Measurements from ENCODE around the gene RGS10.
A peak's percentile ranks its signal among the peaks of the same experiment; 100 is the strongest.
"Not testable (repeated sequence)": the region's sequence is repeated elsewhere in the genome, so short reads cannot be mapped to it uniquely, and the experiment has no call there.

Gene RGS10, protein sequence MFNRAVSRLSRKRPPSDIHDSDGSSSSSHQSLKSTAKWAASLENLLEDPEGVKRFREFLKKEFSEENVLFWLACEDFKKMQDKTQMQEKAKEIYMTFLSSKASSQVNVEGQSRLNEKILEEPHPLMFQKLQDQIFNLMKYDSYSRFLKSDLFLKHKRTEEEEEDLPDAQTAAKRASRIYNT

DNA sequence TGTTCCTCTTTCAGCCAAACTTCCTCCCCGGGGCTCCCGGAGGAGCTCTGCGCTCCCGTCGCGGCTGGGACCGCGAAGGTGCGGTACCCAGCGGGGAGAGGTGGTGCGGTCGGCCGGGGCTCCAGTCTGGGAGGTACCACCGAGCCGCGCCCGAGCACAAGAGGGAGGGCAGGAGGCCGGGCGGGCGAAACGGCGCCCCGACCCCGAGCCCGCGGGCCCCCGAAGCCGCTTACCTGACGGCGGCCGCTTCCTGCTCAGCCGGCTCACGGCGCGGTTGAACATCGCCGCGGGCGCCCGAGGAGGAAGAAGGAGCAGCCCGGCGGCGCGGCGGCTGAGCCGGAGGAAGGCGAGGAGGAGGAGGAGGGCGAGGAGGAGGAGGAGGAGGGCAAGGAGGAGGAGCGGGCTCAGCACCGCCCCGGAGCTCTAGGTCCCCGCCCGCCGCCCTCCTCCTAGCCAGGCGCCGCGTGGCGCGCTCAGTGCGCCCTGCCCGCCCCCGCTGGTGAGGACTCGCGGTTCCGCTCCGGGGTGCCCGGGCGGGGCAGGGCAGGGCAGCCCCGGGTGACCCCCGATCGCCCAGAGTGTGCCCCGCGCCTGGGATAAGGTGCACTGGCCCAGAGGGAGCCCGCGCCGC lies at the start of gene RGS10:
TSS of gene RGS10 (minus strand) at position 363 of the 631 bp plus-strand sequence. CDS start at position 282, 81 bp downstream.
- H3K36me3 ChIP-seq (ENCODE audit: control insufficient read depth, insufficient read depth, low read length) = no peaks in the 10 kb centered on the region
- no peaks in the 10 kb centered on the region for H3K9me3 ChIP-seq (ENCODE audit: control insufficient read depth, low read length)
- peak within 1 kb of the TSS; percentile 50 for H3K9ac ChIP-seq (ENCODE audit: low read length)
- H3K27me3 ChIP-seq (ENCODE audit: control insufficient read depth, insufficient read depth, low read length) = no peaks in the 10 kb centered on the region
- peaks cover 8% of the 10 kb centered on the region for H3K4me1 ChIP-seq (ENCODE audit: control insufficient read depth, insufficient read depth, low read length)
- H3K4me3 ChIP-seq (ENCODE audit: low read length) = no peak within 1 kb of the TSS

DNA sequence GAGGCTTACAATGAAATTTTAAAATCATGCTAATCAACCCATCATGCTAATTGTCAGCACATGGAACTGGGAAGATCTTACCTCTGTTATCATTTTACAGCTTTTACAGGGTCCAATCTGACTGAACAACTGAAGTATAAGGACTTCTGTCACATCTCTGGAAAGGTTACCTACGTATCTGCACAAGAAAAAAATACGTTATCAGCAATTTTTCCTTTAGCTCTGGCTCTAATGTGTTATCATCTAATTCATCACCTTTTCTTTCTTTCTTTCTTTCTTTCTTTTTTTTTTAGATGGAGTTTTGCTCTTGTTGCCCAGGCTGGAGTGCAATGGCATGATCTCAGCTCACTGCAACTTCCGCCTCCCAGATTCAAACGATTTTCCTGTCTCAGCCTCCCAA lies 45.6 kb upstream of the RGS10 start:
- H3K4me1 ChIP-seq (ENCODE audit: control insufficient read depth, insufficient read depth, low read length) = peaks cover 4% of the 10 kb centered on the region
- H3K36me3 ChIP-seq (ENCODE audit: control insufficient read depth, insufficient read depth, low read length) = peaks cover 4% of the 10 kb centered on the region
- no peak overlapping the region for H3K4me3 ChIP-seq (ENCODE audit: low read length)
- no peaks in the 10 kb centered on the region for H3K27me3 ChIP-seq (ENCODE audit: control insufficient read depth, insufficient read depth, low read length)
- H3K9me3 ChIP-seq (ENCODE audit: control insufficient read depth, low read length) = no peaks in the 10 kb centered on the region
- no peak overlapping the region for H3K9ac ChIP-seq (ENCODE audit: low read length)

DNA sequence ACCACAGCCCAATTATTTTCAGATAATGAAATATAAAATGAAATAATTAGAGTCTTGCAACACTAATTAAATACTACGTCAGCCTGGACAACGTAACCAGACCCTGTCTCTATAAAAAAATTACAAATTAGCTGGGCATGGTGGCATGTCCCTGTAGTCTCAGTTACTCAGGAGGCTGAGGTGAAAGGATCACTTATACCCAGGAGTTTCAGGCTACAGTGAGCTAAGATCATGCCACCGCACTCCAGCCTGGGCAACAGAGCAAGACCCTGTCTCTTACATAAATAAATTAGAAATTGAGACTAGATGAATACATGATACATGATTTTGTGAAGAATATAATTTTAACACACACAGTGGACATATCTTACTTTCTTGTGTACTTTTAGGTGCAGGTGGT lies 35.8 kb upstream of the RGS10 start:
- no peaks in the 10 kb centered on the region for H3K27me3 ChIP-seq (ENCODE audit: control insufficient read depth, insufficient read depth, low read length)
- H3K36me3 ChIP-seq (ENCODE audit: control insufficient read depth, insufficient read depth, low read length) = peaks cover 5% of the 10 kb centered on the region
- H3K9me3 ChIP-seq (ENCODE audit: control insufficient read depth, low read length) = no peaks in the 10 kb centered on the region
- H3K4me3 ChIP-seq (ENCODE audit: low read length) = no peak overlapping the region
- H3K4me1 ChIP-seq (ENCODE audit: control insufficient read depth, insufficient read depth, low read length) = no peaks in the 10 kb centered on the region
- no peak overlapping the region for H3K9ac ChIP-seq (ENCODE audit: low read length)

DNA sequence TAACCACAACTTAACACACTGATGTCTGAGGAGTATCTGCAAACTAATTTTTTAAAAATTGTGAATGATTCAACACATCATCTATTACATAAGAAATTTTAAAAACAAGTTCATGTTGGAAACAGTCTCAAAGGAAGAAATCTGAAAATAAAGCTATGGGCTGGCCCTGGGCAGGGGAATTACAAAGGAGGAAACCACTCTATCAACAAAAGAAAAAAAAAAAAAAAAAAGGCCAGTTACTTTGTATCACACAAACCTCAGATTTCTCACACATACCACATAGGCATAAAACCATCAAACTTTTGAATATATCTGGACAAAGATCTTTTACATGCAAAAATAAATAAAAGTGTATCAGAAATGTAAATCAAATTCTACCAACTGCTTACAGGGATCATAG lies 33.5 kb upstream of the RGS10 start:
- no peak overlapping the region for H3K9ac ChIP-seq (ENCODE audit: low read length)

DNA sequence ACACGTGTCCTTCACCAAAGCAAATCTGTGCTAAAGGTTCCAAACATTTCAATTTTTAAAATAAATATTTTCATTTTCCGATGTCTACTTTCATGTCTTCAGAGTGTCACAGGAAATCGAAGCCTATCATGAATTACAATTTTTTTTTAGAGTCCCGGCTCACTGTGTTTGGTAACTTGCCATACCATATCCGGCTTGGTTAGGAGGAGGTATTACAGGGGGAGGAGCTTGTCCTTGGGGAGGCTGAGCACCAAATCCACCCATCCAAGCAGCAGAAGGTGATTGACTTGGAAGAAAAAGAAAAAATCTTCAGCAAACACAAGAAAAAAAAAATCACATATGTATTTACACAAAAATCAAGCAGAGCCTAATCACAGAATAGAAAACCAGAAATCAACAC lies 33.0 kb upstream of the RGS10 start:
- Histone ChIP-seq H3K4me1 (ENCODE audit: control insufficient read depth, insufficient read depth, low read length) (no peaks in the 10 kb centered on the region), H3K9ac (ENCODE audit: low read length) (no peak overlapping the region), H3K36me3 (ENCODE audit: control insufficient read depth, insufficient read depth, low read length) (peaks cover 5% of the 10 kb centered on the region), H3K9me3 (ENCODE audit: control insufficient read depth, low read length) (no peaks in the 10 kb centered on the region), H3K4me3 (ENCODE audit: low read length) (no peak overlapping the region), H3K27me3 (ENCODE audit: control insufficient read depth, insufficient read depth, low read length) (no peaks in the 10 kb centered on the region)

More for the DNA sequence above, 33.5 kb upstream of the RGS10 start:
- no peaks in the 10 kb centered on the region for H3K9me3 ChIP-seq (ENCODE audit: control insufficient read depth, low read length)
- H3K36me3 ChIP-seq (ENCODE audit: control insufficient read depth, insufficient read depth, low read length) = peaks cover 5% of the 10 kb centered on the region
- H3K4me1 ChIP-seq (ENCODE audit: control insufficient read depth, insufficient read depth, low read length) = no peaks in the 10 kb centered on the region
- H3K27me3 ChIP-seq (ENCODE audit: control insufficient read depth, insufficient read depth, low read length) = no peaks in the 10 kb centered on the region
- H3K4me3 ChIP-seq (ENCODE audit: low read length) = no peak overlapping the region

DNA sequence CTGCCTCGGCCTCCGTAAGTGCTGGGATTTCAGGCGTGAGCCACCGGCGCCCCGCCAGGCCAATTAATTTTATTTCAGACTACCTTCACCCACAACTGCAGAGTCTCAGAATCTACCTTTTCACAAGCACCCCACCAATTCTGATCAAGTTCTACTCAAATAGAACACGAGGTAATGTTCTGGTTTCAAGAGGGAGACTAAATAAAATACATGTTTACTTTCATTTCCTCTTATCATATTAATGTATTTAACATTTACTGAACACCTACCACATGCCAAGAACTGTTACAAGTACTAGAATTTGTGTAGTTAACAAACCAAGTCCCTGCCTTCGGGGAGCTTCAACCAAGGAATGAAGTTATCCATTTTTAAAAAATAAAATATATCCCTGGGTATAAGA lies 25.5 kb upstream of the RGS10 start:
- Histone ChIP-seq H3K4me1 (ENCODE audit: control insufficient read depth, insufficient read depth, low read length) (peaks cover 7% of the 10 kb centered on the region), H3K4me3 (ENCODE audit: low read length) (no peak overlapping the region), H3K27me3 (ENCODE audit: control insufficient read depth, insufficient read depth, low read length) (no peaks in the 10 kb centered on the region), H3K9me3 (ENCODE audit: control insufficient read depth, low read length) (no peaks in the 10 kb centered on the region), H3K9ac (ENCODE audit: low read length) (no peak overlapping the region), H3K36me3 (ENCODE audit: control insufficient read depth, insufficient read depth, low read length) (no peaks in the 10 kb centered on the region)

DNA sequence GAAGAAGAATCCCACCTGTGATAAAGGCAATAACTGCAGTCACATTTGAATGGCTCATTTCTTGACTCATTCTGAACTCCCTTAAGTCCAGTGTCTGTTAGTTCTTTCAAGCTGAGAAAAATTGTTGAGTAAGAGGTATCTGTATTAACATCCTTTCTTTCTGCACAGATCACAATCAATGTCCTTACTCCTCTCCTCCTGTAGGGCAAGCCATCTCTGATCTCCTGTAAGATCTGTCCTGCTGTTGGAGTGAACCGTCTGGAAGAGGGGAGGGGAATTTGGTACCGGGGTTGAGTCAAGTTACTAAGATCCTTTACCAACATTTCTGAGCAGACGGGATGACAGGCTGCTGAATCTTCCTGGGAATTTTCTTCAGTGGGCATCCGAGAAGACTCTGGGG lies 19.6 kb upstream of the RGS10 start:
- Histone ChIP-seq H3K27me3 (ENCODE audit: control insufficient read depth, insufficient read depth, low read length) (no peaks in the 10 kb centered on the region), H3K4me3 (ENCODE audit: low read length) (no peak overlapping the region), H3K9me3 (ENCODE audit: control insufficient read depth, low read length) (no peaks in the 10 kb centered on the region), H3K4me1 (ENCODE audit: control insufficient read depth, insufficient read depth, low read length) (no peaks in the 10 kb centered on the region), H3K36me3 (ENCODE audit: control insufficient read depth, insufficient read depth, low read length) (no peaks in the 10 kb centered on the region), H3K9ac (ENCODE audit: low read length) (no peak overlapping the region)

DNA sequence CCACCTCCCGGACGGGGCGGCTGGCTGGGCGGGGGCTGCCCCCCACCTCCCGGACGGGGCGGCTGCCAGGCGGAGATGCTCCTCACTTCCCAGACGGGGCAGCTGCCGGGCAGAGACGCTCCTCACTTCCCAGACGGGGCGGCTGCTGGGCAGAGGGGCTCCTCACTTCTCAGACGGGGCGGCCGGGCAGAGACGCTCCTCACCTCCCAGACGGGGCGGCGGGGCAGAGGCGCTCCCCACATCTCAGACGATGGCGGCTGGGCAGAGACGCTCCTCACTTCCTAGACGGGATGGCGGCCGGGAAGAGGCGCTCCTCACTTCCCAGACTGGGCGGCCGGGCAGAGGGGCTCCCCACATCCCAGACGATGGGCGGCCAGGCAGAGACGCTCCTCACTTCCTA lies 17.0 kb upstream of the RGS10 start:
- not testable (repeated sequence) for H3K27me3 ChIP-seq (ENCODE audit: control insufficient read depth, insufficient read depth, low read length); H3K4me3 ChIP-seq (ENCODE audit: low read length); H3K36me3 ChIP-seq (ENCODE audit: control insufficient read depth, insufficient read depth, low read length); H3K4me1 ChIP-seq (ENCODE audit: control insufficient read depth, insufficient read depth, low read length); H3K9ac ChIP-seq (ENCODE audit: low read length); H3K9me3 ChIP-seq (ENCODE audit: control insufficient read depth, low read length)

DNA sequence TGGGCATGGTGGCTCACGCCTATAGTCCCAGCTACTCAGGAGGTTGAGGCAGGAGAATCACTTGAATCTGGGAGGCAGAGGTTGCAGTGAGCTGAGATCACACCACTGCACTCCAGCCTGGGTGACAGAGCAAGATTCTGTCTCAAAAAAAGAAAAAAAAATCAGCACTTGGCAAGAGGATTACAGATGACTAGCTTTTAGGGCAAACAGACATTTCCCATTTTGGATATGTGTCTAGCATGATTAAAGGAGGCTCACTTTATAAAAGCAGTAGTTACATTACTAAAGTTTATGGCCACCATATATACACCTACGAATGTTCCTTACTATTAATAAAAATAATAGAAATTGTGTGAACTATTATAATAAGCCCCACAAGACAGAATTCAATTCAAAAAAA lies 13.6 kb upstream of the RGS10 start:
- not testable (repeated sequence) for H3K9me3 ChIP-seq (ENCODE audit: control insufficient read depth, low read length); H3K4me3 ChIP-seq (ENCODE audit: low read length); H3K36me3 ChIP-seq (ENCODE audit: control insufficient read depth, insufficient read depth, low read length); H3K27me3 ChIP-seq (ENCODE audit: control insufficient read depth, insufficient read depth, low read length); H3K4me1 ChIP-seq (ENCODE audit: control insufficient read depth, insufficient read depth, low read length); H3K9ac ChIP-seq (ENCODE audit: low read length)

DNA sequence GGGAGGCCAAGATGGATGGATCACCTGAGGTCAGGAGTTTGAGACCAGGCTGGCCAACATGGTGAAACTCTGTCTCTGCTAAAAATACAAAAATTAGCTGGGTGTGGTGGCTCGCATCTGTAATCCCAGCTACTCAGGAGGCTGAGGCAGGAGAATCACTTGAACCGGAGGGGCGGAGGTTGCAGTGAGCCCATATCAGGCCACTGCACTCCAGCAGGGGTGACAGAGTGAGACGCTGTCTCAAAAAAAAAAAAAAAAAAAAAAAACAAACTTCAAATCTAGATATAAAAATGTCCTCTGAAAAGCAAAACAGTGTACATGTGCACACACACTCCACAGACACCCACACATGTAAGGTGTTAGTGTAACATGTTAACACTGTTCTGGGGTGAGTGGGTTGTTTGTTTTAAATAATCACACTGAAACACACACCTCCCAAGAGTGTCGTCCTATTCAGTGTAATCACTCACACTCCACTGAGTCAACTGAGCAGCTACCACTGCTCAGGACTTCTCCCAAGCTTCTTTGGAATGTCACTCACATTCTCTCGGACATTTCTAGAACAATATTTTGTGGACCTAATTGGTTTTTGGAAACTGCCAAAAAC lies 12.8 kb upstream of the RGS10 start:
- Histone ChIP-seq H3K9me3 (ENCODE audit: control insufficient read depth, low read length) (no peaks in the 10 kb centered on the region), H3K9ac (ENCODE audit: low read length) (no peak overlapping the region), H3K36me3 (ENCODE audit: control insufficient read depth, insufficient read depth, low read length) (no peaks in the 10 kb centered on the region), H3K27me3 (ENCODE audit: control insufficient read depth, insufficient read depth, low read length) (no peaks in the 10 kb centered on the region), H3K4me3 (ENCODE audit: low read length) (no peak overlapping the region), H3K4me1 (ENCODE audit: control insufficient read depth, insufficient read depth, low read length) (no peaks in the 10 kb centered on the region)

DNA sequence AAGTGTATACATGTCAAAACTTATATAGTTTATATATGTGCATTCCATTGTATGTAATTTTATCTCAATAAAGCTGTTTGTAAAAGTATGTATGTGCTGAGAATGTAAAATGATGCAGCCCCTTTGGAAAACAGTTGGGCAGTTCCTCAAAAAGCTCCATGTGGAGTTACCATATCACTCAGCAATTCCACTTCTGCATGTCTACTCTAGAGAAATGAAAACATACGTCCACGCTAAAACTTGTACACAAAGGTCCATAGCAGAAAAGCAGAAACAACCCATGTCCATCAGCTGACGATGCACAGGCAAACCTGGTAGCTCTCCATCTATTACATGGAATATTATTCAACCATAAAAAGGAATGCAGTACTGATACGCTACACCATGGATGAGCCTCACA lies 8.3 kb upstream of the RGS10 start:
- no peak overlapping the region for H3K9ac ChIP-seq (ENCODE audit: low read length)
- peaks cover 4% of the 10 kb centered on the region for H3K27me3 ChIP-seq (ENCODE audit: control insufficient read depth, insufficient read depth, low read length)
- H3K4me1 ChIP-seq (ENCODE audit: control insufficient read depth, insufficient read depth, low read length) = no peaks in the 10 kb centered on the region
- H3K9me3 ChIP-seq (ENCODE audit: control insufficient read depth, low read length) = no peaks in the 10 kb centered on the region
- H3K36me3 ChIP-seq (ENCODE audit: control insufficient read depth, insufficient read depth, low read length) = no peaks in the 10 kb centered on the region
- no peak overlapping the region for H3K4me3 ChIP-seq (ENCODE audit: low read length)

DNA sequence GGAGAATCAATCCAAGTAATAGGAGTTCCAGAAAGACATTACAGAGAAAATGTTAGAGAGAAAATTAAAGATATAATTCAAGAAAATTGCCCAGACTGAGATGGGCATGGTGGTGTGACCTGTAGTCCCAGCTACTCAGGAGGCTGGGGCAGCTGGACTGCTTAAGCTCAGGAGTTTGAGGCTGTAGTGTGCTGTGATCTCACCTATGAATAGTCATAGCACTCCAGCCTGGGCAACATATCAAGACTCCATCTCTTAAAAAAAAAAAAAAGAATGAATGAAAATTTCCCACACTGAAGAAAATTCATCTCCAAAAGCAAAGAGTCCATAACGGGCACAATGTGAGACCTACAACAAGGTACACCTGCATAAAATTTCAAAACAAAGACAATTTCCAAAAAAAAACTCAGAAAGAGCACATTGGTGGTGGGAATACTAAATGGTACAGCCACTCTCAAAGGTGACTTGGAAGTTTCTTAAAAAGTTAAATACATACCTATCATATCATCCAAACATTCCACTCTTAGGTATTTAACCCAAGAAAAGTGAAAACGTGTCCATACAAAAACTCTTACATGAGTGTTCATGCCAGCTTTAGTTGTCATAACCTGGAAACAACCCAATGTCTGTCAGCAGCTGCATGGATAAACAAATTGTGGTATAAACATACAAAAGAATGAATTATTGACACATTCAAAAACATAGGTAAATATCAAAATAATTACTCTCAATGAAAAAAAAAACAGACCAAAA lies 6.9 kb upstream of the RGS10 start:
- peaks cover 4% of the 10 kb centered on the region for H3K27me3 ChIP-seq (ENCODE audit: control insufficient read depth, insufficient read depth, low read length)
- H3K9me3 ChIP-seq (ENCODE audit: control insufficient read depth, low read length) = no peaks in the 10 kb centered on the region
- no peak overlapping the region for H3K9ac ChIP-seq (ENCODE audit: low read length)
- H3K36me3 ChIP-seq (ENCODE audit: control insufficient read depth, insufficient read depth, low read length) = no peaks in the 10 kb centered on the region
- H3K4me1 ChIP-seq (ENCODE audit: control insufficient read depth, insufficient read depth, low read length) = no peaks in the 10 kb centered on the region
- no peak overlapping the region for H3K4me3 ChIP-seq (ENCODE audit: low read length)
